ENCODE data around the gene UBE2S.

Gene UBE2S

DNA sequence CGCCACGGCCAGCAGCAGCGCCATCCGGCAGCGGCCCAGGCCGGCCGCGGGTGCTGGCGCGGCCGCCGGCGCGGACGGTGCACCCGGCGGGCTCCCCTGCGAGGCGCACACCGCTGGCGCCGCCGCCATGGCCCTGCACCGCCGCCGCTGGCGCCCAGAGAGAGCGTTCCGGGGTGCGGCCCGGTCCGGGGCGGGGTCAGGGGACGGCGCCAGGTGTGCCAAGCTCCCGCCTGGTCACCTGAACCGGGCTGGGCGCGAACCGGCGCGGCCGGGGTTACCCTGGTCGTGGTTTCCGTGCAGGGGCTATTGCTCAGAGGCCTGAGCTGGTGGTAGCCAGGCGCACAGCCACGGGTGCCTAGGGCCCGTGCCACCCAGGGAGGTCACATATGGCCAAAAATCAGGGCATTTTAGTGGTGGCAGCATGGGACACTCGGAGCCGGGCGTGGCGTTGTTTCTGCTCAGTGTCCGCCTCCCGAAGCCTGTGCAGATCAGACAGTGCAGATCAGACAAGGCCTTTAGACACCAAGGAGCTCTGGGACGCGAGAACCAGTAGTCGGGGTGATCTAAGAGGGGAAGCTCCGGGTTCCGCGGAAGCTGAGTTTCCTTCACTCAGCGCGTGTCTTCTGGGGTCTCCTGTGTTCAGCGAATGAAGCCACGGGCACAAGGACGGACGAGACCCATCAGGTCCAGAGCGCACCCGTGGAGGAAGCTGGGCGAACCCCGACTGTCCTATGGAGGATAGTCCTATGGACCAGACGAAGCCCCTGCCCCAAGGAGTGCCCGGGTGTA, 23.3 kb downstream of the UBE2S start, which contains the start of gene TMEM238:
TSS of gene TMEM238 (minus strand) at position 162 of the 789 bp plus-strand sequence. CDS start at position 129, 33 bp downstream.
- peak within 1 kb of the TSS; percentile 83 to 94 for H3K9ac ChIP-seq (ENCODE audit: low read depth in 1 of 2, low read length in 2 of 2)
- no peaks in the 10 kb centered on the region for H3K27me3 ChIP-seq (ENCODE audit: control insufficient read depth in 1 of 2, insufficient read depth in 2 of 2, low read length in 2 of 2)
- peak within 1 kb of the TSS; percentile 94 for H3K27ac ChIP-seq (ENCODE audit: low read depth, low read length)
- H3K4me1 ChIP-seq (ENCODE audit: control insufficient read depth in 1 of 2, insufficient read depth in 2 of 2, low read length in 2 of 2): peaks cover 36 to 41% of the 10 kb centered on the region in 2 donors
- peak within 1 kb of the TSS; percentile 79 to 99 for H3K4me3 ChIP-seq (ENCODE audit: low read depth in 1 of 2, low read length in 2 of 2)
- H3K36me3 ChIP-seq (ENCODE audit: control insufficient read depth in 1 of 2, insufficient read depth in 2 of 2, low read length in 2 of 2): peaks cover 23 to 25% of the 10 kb centered on the region in 2 donors
- H3K9me3 ChIP-seq (ENCODE audit: control insufficient read depth in 1 of 2, low read length in 2 of 2): no peaks in the 10 kb centered on the region

DNA sequence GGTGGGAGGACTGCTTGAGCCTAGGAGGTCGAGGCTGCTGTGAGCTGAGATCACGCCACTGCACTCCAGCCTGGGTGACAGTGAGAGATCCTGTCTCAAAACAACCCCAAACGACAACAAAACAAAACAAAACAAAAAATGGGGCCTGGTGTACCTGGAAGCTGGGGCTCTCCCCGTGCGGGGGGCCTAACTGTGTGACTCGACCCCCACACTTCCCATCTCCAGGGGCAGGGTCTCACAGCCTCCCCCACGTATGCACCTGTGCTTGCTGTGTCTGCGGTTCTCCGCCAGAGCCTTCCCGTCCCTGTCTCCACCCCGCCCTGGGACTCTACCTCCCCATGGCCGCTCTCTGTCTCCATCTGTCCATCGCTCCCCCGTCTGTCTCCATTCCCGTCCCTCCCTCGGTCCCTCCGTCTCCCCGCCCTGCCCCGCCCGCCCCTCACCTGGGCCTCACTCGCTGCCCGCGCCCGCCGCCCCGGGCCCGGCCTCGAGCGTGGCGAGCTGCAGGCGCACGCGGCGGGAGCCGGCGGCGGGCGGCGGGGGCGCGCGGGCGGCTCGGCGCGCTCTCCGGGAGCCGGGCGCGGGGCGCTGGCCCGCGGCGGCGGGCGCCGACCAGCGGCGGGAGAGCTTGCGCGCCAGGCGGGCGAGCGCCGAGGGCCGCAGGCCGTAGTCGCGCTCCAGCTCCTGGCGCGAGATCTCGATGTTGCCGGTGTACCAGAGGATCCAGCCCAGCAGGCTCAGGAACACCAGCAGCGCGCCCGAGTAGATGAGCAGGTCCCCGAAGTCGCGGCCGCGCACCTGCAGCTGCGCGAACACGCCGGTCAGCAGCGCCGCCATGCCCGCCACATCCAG, 24.1 kb downstream of the UBE2S start:
- peak overlapping the region; percentile 83 to 94 for H3K9ac ChIP-seq (ENCODE audit: low read depth in 1 of 2, low read length in 2 of 2)
- H3K27ac ChIP-seq (ENCODE audit: low read depth, low read length): peak overlapping the region; percentile 83
- no peaks in the 10 kb centered on the region for H3K27me3 ChIP-seq (ENCODE audit: control insufficient read depth in 1 of 2, insufficient read depth in 2 of 2, low read length in 2 of 2)

GRCh38 chr19:55382522-55383054, 25.0 kb downstream of the UBE2S start:
- Histone ChIP-seq H3K36me3 (ENCODE audit: control insufficient read depth in 1 of 2, insufficient read depth in 2 of 2, low read length in 2 of 2) (peaks cover 7% of the 10 kb centered on the region in 2 donors), H3K9me3 (ENCODE audit: control insufficient read depth in 1 of 2, low read length in 2 of 2) (no peaks in the 10 kb centered on the region), H3K27me3 (ENCODE audit: control insufficient read depth in 1 of 2, insufficient read depth in 2 of 2, low read length in 2 of 2) (no peaks in the 10 kb centered on the region), H3K27ac (ENCODE audit: low read depth, low read length) (no peak overlapping the region), H3K4me3 (ENCODE audit: low read depth in 1 of 2, low read length in 2 of 2) (no peak overlapping the region), H3K9ac (ENCODE audit: low read depth in 1 of 2, low read length in 2 of 2) (no peak overlapping the region), H3K4me1 (ENCODE audit: control insufficient read depth in 1 of 2, insufficient read depth in 2 of 2, low read length in 2 of 2) (peaks cover 21 to 24% of the 10 kb centered on the region in 2 donors)

More for the DNA sequence above, 24.1 kb downstream of the UBE2S start:
- Histone ChIP-seq H3K4me3 (ENCODE audit: low read depth in 1 of 2, low read length in 2 of 2) (peak overlapping the region; percentile 58 to 79), H3K9me3 (ENCODE audit: control insufficient read depth in 1 of 2, low read length in 2 of 2) (no peaks in the 10 kb centered on the region), H3K36me3 (ENCODE audit: control insufficient read depth in 1 of 2, insufficient read depth in 2 of 2, low read length in 2 of 2) (peaks cover 15 to 16% of the 10 kb centered on the region in 2 donors), H3K4me1 (ENCODE audit: control insufficient read depth in 1 of 2, insufficient read depth in 2 of 2, low read length in 2 of 2) (peaks cover 30 to 33% of the 10 kb centered on the region in 2 donors)

GRCh38 chr19:55382013-55382412, 25.6 kb downstream of the UBE2S start:
- Histone ChIP-seq H3K9ac (ENCODE audit: low read depth in 1 of 2, low read length in 2 of 2) (no peak overlapping the region), H3K4me1 (ENCODE audit: control insufficient read depth in 1 of 2, insufficient read depth in 2 of 2, low read length in 2 of 2) (peaks cover 15 to 18% of the 10 kb centered on the region in 2 donors), H3K27me3 (ENCODE audit: control insufficient read depth in 1 of 2, insufficient read depth in 2 of 2, low read length in 2 of 2) (no peaks in the 10 kb centered on the region), H3K36me3 (ENCODE audit: control insufficient read depth in 1 of 2, insufficient read depth in 2 of 2, low read length in 2 of 2) (peaks cover 1% of the 10 kb centered on the region in 2 donors), H3K9me3 (ENCODE audit: control insufficient read depth in 1 of 2, low read length in 2 of 2) (no peaks in the 10 kb centered on the region), H3K4me3 (ENCODE audit: low read depth in 1 of 2, low read length in 2 of 2) (no peak overlapping the region), H3K27ac (ENCODE audit: low read depth, low read length) (no peak overlapping the region)

- Histone ChIP-seq H3K4me3 (ENCODE audit: low read depth in 1 of 2, low read length in 2 of 2) (no peak overlapping the region), H3K27me3 (ENCODE audit: control insufficient read depth in 1 of 2, insufficient read depth in 2 of 2, low read length in 2 of 2) (peaks cover 3 to 5% of the 10 kb centered on the region in 2 donors), H3K4me1 (ENCODE audit: control insufficient read depth in 1 of 2, insufficient read depth in 2 of 2, low read length in 2 of 2) (peaks cover 5 to 15% of the 10 kb centered on the region in 2 donors), H3K27ac (ENCODE audit: low read depth, low read length) (no peak overlapping the region), H3K9me3 (ENCODE audit: control insufficient read depth in 1 of 2, low read length in 2 of 2) (no peaks in the 10 kb centered on the region), H3K36me3 (ENCODE audit: control insufficient read depth in 1 of 2, insufficient read depth in 2 of 2, low read length in 2 of 2) (no peaks in the 10 kb centered on the region), H3K9ac (ENCODE audit: low read depth in 1 of 2, low read length in 2 of 2) (no peak overlapping the region)
Measured at GRCh38 chr19:55379174-55379573, 28.4 kb downstream of the UBE2S start.

- Histone ChIP-seq H3K4me3 (ENCODE audit: low read depth in 1 of 2, low read length in 2 of 2) (no peak overlapping the region), H3K36me3 (ENCODE audit: control insufficient read depth in 1 of 2, insufficient read depth in 2 of 2, low read length in 2 of 2) (no peaks in the 10 kb centered on the region)
Measured at GRCh38 chr19:55377356-55378131, 30.0 kb downstream of the UBE2S start.

GRCh38 chr19:55376241-55376933, 31.2 kb downstream of the UBE2S start, which contains the start of gene TMEM190:
Gene TMEM190 (plus strand): TSS chr19:55376826. CDS start chr19:55376854, 28 bp downstream.
- Histone ChIP-seq H3K4me1 (ENCODE audit: control insufficient read depth in 1 of 2, insufficient read depth in 2 of 2, low read length in 2 of 2) (peaks cover 0 to 6% of the 10 kb centered on the region in 2 donors), H3K27ac (ENCODE audit: low read depth, low read length) (no peak within 1 kb of the TSS), H3K27me3 (ENCODE audit: control insufficient read depth in 1 of 2, insufficient read depth in 2 of 2, low read length in 2 of 2) (peaks cover 21 to 26% of the 10 kb centered on the region in 2 donors), H3K4me3 (ENCODE audit: low read depth in 1 of 2, low read length in 2 of 2) (no peak within 1 kb of the TSS), H3K9me3 (ENCODE audit: control insufficient read depth in 1 of 2, low read length in 2 of 2) (no peaks in the 10 kb centered on the region), H3K9ac (ENCODE audit: low read depth in 1 of 2, low read length in 2 of 2) (no peak within 1 kb of the TSS), H3K36me3 (ENCODE audit: control insufficient read depth in 1 of 2, insufficient read depth in 2 of 2, low read length in 2 of 2) (no peaks in the 10 kb centered on the region)

More at GRCh38 chr19:55377356-55378131, 30.0 kb downstream of the UBE2S start:
- H3K27me3 ChIP-seq (ENCODE audit: control insufficient read depth in 1 of 2, insufficient read depth in 2 of 2, low read length in 2 of 2): peaks cover 13 to 16% of the 10 kb centered on the region in 2 donors
- no peak overlapping the region for H3K27ac ChIP-seq (ENCODE audit: low read depth, low read length)
- peaks cover 0 to 6% of the 10 kb centered on the region in 2 donors for H3K4me1 ChIP-seq (ENCODE audit: control insufficient read depth in 1 of 2, insufficient read depth in 2 of 2, low read length in 2 of 2)
- H3K9ac ChIP-seq (ENCODE audit: low read depth in 1 of 2, low read length in 2 of 2): no peak overlapping the region
- H3K9me3 ChIP-seq (ENCODE audit: control insufficient read depth in 1 of 2, low read length in 2 of 2): no peaks in the 10 kb centered on the region

GRCh38 chr19:55373993-55374757, 33.4 kb downstream of the UBE2S start:
- Histone ChIP-seq H3K4me1 (ENCODE audit: control insufficient read depth in 1 of 2, insufficient read depth in 2 of 2, low read length in 2 of 2) (peaks cover 0 to 6% of the 10 kb centered on the region in 2 donors), H3K9me3 (ENCODE audit: control insufficient read depth in 1 of 2, low read length in 2 of 2) (no peaks in the 10 kb centered on the region), H3K27me3 (ENCODE audit: control insufficient read depth in 1 of 2, insufficient read depth in 2 of 2, low read length in 2 of 2) (peaks cover 36 to 39% of the 10 kb centered on the region in 2 donors), H3K9ac (ENCODE audit: low read depth in 1 of 2, low read length in 2 of 2) (no peak overlapping the region), H3K36me3 (ENCODE audit: control insufficient read depth in 1 of 2, insufficient read depth in 2 of 2, low read length in 2 of 2) (no peaks in the 10 kb centered on the region), H3K27ac (ENCODE audit: low read depth, low read length) (no peak overlapping the region), H3K4me3 (ENCODE audit: low read depth in 1 of 2, low read length in 2 of 2) (no peak overlapping the region)
